CD4-positive, alpha-beta memory T cell (primary cell): ENCODE results near the gene PRSS36. TPM values are rescaled to one million over a fixed set of nuclear protein-coding genes. Genes with fewer than 3 reads are reported as not detected.

Experiments
- CTCF ChIA-PET: fragments of 350-600 bp; sonication (Branson Sonifier 250); formaldehyde crosslinking; loops from one replicate; lab custom pipeline; 2021; ENCODE audit warnings: inconsistent platforms; ENCODE audit not compliant: partially characterized antibody; lab: Charles Lee
- POLR2A ChIA-PET: fragments of 350-600 bp; sonication (Branson Sonifier 250); formaldehyde crosslinking; loops from one replicate; lab custom pipeline; 2021; ENCODE audit not compliant: partially characterized antibody; lab: Charles Lee
- DNase-seq, 5 donors: peaks; one replicate each; pipeline versions ENCODE4 v3.0.0 to v3.0.0-alpha.2; 2020 to 2022; ENCODE audit warnings: mixed read lengths in 1 of 5
- H3K27ac ChIP-seq: one replicate; pipeline ENCODE4 v1.7.0; 2013; ENCODE audit warnings: low read depth, low read length
- H3K27me3 ChIP-seq: 2 replicates; pipeline ENCODE4 v1.7.0; 2013; ENCODE audit warnings: mild to moderate bottlenecking, low read length, moderate library complexity; ENCODE audit not compliant: insufficient read depth
- H3K36me3 ChIP-seq: 2 replicates; pipeline ENCODE4 v1.7.0; 2013; ENCODE audit warnings: mild to moderate bottlenecking, low read length, moderate library complexity; ENCODE audit not compliant: insufficient read depth
- H3K4me1 ChIP-seq: 2 replicates; pipeline ENCODE4 v1.7.0; 2013; ENCODE audit warnings: mild to moderate bottlenecking, low read length, moderate library complexity; ENCODE audit not compliant: insufficient read depth
- H3K4me3 ChIP-seq, 2 donors: one replicate each; pipeline ENCODE4 v1.7.0; 2013; ENCODE audit warnings: low read length in 2 of 2, mild to moderate bottlenecking in 1 of 2
- H3K9me3 ChIP-seq, 2 donors: one replicate each; pipeline ENCODE4 v1.7.0; 2013; ENCODE audit warnings: low read length in 2 of 2, control low read depth in 1 of 2; ENCODE audit not compliant: control insufficient read depth in 1 of 2
- H3K27ac Mint-ChIP-seq, 7 donors: one replicate each; pipeline ENCODE4 v1.8.0; 2020 to 2021; ENCODE audit warnings: mixed read lengths in 7 of 7, mild to moderate bottlenecking in 6 of 7, inconsistent platforms in 3 of 7, moderate library complexity in 3 of 7
- H3K27me3 Mint-ChIP-seq, 2 donors: one replicate each; pipeline ENCODE4 v1.8.0; 2020 to 2021; ENCODE audit warnings: mixed read lengths in 2 of 2
- H3K36me3 Mint-ChIP-seq, 2 donors: one replicate each; pipeline ENCODE4 v1.8.0; 2020 to 2021; ENCODE audit warnings: mixed read lengths in 2 of 2, inconsistent platforms in 1 of 2, mild to moderate bottlenecking in 1 of 2
- H3K4me1 Mint-ChIP-seq, 4 donors: one replicate each; pipeline ENCODE4 v1.8.0; 2020 to 2021; ENCODE audit warnings: mixed read lengths in 4 of 4, mild to moderate bottlenecking in 1 of 4
- H3K4me3 Mint-ChIP-seq, 8 donors: one replicate each; pipeline ENCODE4 v1.8.0; 2020 to 2021; ENCODE audit warnings: mixed read lengths in 8 of 8, mild to moderate bottlenecking in 7 of 8, moderate library complexity in 6 of 8, inconsistent platforms in 3 of 8
- H3K9me3 Mint-ChIP-seq, 8 donors: one replicate each; pipeline ENCODE4 v1.8.0; 2020 to 2021; ENCODE audit warnings: mixed read lengths in 8 of 8, mild to moderate bottlenecking in 5 of 8, inconsistent platforms in 3 of 8, moderate library complexity in 1 of 8
- intact Hi-C: fragments of 100-400 bp; cut with micrococcal nuclease; formaldehyde crosslinking; loops from one replicate; pipeline ENCODE4 v1.15.1; 2023
- polyA plus RNA-seq, 2 donors: library from polyadenylated mRNA; unstranded; fragments of 300-500 nt; fragmentation: Illumina TruSeq; gene quantifications; one replicate each; pipeline ENCODE4 v1.2.3, GENCODE V29; 2021
- total RNA-seq, 2 experiments: library from RNA; stranded (reverse); gene quantifications; one replicate each; pipeline ENCODE4 v1.2.3, GENCODE V29; 2021

Gene PRSS36
- total and polyA plus RNA-seq, 4 experiments from 2014 or later, result 0.33 to 0.94 (median 0.57) TPM

- CTCF ChIA-PET, result no interaction called here
- peaks cover 0 to 9% (median 0%) of the 10 kb centered on the region in 8 donors for H3K9me3 Mint-ChIP-seq
- no peaks in the 10 kb centered on the region for H3K27me3 ChIP-seq
- intact Hi-C loops, result no loop called here
- H3K27ac ChIP-seq, result no peak overlapping the region
- H3K27ac Mint-ChIP-seq, result peak overlapping the region in 2 of 7 donors; percentile 66 to 99
- H3K4me3 ChIP-seq, result no peak overlapping the region
- peaks cover 71% of the 10 kb centered on the region for H3K36me3 ChIP-seq
- peaks cover 10% of the 10 kb centered on the region for H3K4me1 ChIP-seq
- DNase-seq, result no peak
- H3K4me3 Mint-ChIP-seq, result no peak overlapping the region
- peaks cover 54 to 86% of the 10 kb centered on the region in 2 donors for H3K36me3 Mint-ChIP-seq
- H3K4me1 Mint-ChIP-seq, result peaks cover 25 to 65% (median 44%) of the 10 kb centered on the region in 4 donors
- no peaks in the 10 kb centered on the region for H3K9me3 ChIP-seq
- no peaks in the 10 kb centered on the region for H3K27me3 Mint-ChIP-seq
- POLR2A ChIA-PET, result interaction anchor here (0.6 to 8.2 kb wide), 5 partner anchors 8 to 275 kb away, joined by 3 to 62 read pairs (median 5); partner anchors contain the start of genes FUS and PYCARD
Measured at GRCh38 chr16:31193874-31194273, 44.0 kb upstream of the PRSS36 start.

GRCh38 chr16:31192856-31193642 lies 43.2 kb upstream of the PRSS36 start:
- CTCF ChIA-PET, result interaction anchor here (1.3 kb wide), 1 partner anchor 9 kb away, joined by 4 read pairs; no protein-coding TSS in a partner anchor
- intact Hi-C loops, result no loop called here
- peaks cover 62 to 88% of the 10 kb centered on the region in 2 donors for H3K36me3 Mint-ChIP-seq

DNA sequence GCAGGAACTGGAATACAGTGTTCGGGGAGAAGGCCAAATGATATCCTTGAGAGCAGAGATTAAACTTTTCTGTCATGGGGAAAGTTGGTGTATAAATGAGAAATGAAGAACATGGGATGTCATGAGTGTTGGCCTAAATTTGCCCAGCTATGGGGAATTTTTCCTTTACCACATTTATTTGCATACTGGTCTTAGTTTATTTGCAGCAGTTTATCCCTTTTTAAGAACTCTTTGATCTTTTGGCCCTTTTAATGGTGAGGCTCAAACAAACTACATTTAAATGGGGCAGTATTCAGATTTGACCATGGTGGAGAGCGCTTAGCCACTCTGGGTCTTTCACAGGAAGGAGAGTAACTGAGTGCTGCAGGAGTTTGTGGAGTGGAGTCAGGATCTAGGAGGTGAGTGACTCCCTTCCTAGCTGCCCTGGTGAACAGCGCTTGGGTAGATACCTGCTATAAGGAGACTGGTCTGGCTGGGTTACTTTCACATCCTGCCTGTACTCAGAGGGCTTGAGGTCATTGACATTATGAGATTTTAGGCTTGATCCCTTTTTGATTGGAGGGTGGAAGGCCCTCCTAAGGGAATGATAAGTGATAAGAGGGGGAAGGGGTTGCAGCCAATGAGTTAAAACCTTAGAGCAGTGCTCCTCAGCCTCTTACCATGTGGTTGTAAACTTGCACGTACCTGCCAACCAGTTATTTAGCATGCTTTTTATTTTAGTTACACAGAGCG lies 42.0 kb upstream of the PRSS36 start:
- no peaks in the 10 kb centered on the region for H3K9me3 ChIP-seq
- intact Hi-C loops, result no loop called here
- Mint-ChIP-seq H3K9me3 (peaks cover 0 to 15% (median 0%) of the 10 kb centered on the region in 8 donors), H3K4me1 (peaks cover 30 to 74% (median 52%) of the 10 kb centered on the region in 4 donors), H3K36me3 (peaks cover 73 to 94% of the 10 kb centered on the region in 2 donors), H3K27ac (peak overlapping the region; percentile 26 to 99 (median 67)), H3K27me3 (no peaks in the 10 kb centered on the region), H3K4me3 (peak overlapping the region in 2 of 8 donors; percentile 21 to 28)
- CTCF ChIA-PET, result interaction anchor here (1.3 kb wide), 1 partner anchor 10 kb away, joined by 4 read pairs; no protein-coding TSS in a partner anchor
- peaks cover 11% of the 10 kb centered on the region for H3K4me1 ChIP-seq
- no peak overlapping the region for H3K27ac ChIP-seq
- peak in 1 of 5 donors; percentile 14 for DNase-seq
- H3K27me3 ChIP-seq, result no peaks in the 10 kb centered on the region
- POLR2A ChIA-PET, result interaction anchor here (2.3 to 8.2 kb wide), 3 partner anchors 9 to 12 kb away, joined by 5 to 62 read pairs (median 11); partner anchors contain the start of genes FUS and PYCARD
- H3K36me3 ChIP-seq, result peaks cover 92% of the 10 kb centered on the region
- H3K4me3 ChIP-seq, result no peak overlapping the region

More at GRCh38 chr16:31192856-31193642, 43.2 kb upstream of the PRSS36 start:
- H3K36me3 ChIP-seq, result peaks cover 80% of the 10 kb centered on the region
- H3K27me3 ChIP-seq, result no peaks in the 10 kb centered on the region
- Mint-ChIP-seq H3K27ac (peak overlapping the region in 6 of 7 donors; percentile 17 to 99 (median 70)), H3K4me3 (peak overlapping the region in 3 of 8 donors; percentile 0 to 45 (median 27)), H3K4me1 (peaks cover 23 to 65% (median 43%) of the 10 kb centered on the region in 4 donors), H3K9me3 (peaks cover 0 to 14% (median 0%) of the 10 kb centered on the region in 8 donors), H3K27me3 (no peaks in the 10 kb centered on the region)
- peaks cover 3% of the 10 kb centered on the region for H3K4me1 ChIP-seq
- H3K27ac ChIP-seq, result no peak overlapping the region
- no peaks in the 10 kb centered on the region for H3K9me3 ChIP-seq
- DNase-seq, result no peak
- POLR2A ChIA-PET, result interaction anchor here (0.6 to 8.2 kb wide), 4 partner anchors 9 to 209 kb away, joined by 3 to 62 read pairs (median 8); partner anchors contain the start of genes FUS and PYCARD
- no peak overlapping the region for H3K4me3 ChIP-seq

GRCh38 chr16:31190818-31191444 lies 41.1 kb upstream of the PRSS36 start:
- H3K4me1 Mint-ChIP-seq, result peaks cover 36 to 78% (median 57%) of the 10 kb centered on the region in 4 donors
- H3K36me3 Mint-ChIP-seq, result peaks cover 79 to 94% of the 10 kb centered on the region in 2 donors
- Histone ChIP-seq H3K4me3 (no peak overlapping the region), H3K36me3 (peaks cover 96% of the 10 kb centered on the region), H3K27me3 (no peaks in the 10 kb centered on the region), H3K4me1 (peaks cover 21% of the 10 kb centered on the region), H3K27ac (no peak overlapping the region), H3K9me3 (no peaks in the 10 kb centered on the region)
- H3K4me3 Mint-ChIP-seq, result peak overlapping the region in 2 of 8 donors; percentile 1 to 49
- H3K27ac Mint-ChIP-seq, result peak overlapping the region in 6 of 7 donors; percentile 52 to 99 (median 84)
- H3K9me3 Mint-ChIP-seq, result peaks cover 0 to 11% (median 0%) of the 10 kb centered on the region in 8 donors
- no peak for DNase-seq
- H3K27me3 Mint-ChIP-seq, result no peaks in the 10 kb centered on the region
- ChIA-PET CTCF (no interaction called here), POLR2A (interaction anchor here (1.7 to 8.2 kb wide), 5 partner anchors 7 to 11 kb away, joined by 5 to 62 read pairs (median 9); partner anchors contain the start of gene FUS)
- intact Hi-C loops, result no loop called here

DNA sequence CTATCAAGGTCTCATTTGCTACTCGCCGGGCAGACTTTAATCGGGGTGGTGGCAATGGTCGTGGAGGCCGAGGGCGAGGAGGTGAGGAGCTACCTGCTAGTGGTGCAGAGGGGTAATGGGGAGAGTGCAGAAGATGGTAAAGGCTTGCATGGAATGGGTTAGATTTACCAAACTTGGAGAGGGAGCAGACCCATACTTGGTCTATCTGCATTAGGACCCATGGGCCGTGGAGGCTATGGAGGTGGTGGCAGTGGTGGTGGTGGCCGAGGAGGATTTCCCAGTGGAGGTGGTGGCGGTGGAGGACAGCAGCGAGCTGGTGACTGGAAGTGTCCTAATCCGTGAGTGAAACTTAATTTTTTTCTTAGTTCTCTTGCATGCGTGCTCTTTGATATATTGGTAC lies 40.2 kb upstream of the PRSS36 start:
- DNase-seq, result peak in 1 of 5 donors; percentile 4
- Mint-ChIP-seq H3K4me1 (peaks cover 44 to 83% (median 64%) of the 10 kb centered on the region in 4 donors), H3K36me3 (peaks cover 85 to 97% of the 10 kb centered on the region in 2 donors), H3K27me3 (no peaks in the 10 kb centered on the region), H3K9me3 (peaks cover 0 to 10% (median 0%) of the 10 kb centered on the region in 8 donors), H3K4me3 (peak overlapping the region in 3 of 8 donors; percentile 19 to 50 (median 36)), H3K27ac (peak overlapping the region in 6 of 7 donors; percentile 25 to 99 (median 70))
- Histone ChIP-seq H3K36me3 (peaks cover 97% of the 10 kb centered on the region), H3K27ac (no peak overlapping the region), H3K4me3 (no peak overlapping the region), H3K27me3 (no peaks in the 10 kb centered on the region), H3K4me1 (peaks cover 29% of the 10 kb centered on the region), H3K9me3 (no peaks in the 10 kb centered on the region)
- CTCF ChIA-PET, result interaction anchor here (0.7 to 0.9 kb wide), 2 partner anchors 12 to 48 kb away, joined by 3 read pairs; no protein-coding TSS in a partner anchor
- intact Hi-C loops, result no loop called here
- POLR2A ChIA-PET, result interaction anchor here (0.7 to 2.4 kb wide), 6 partner anchors 8 to 13 kb away, joined by 4 to 28 read pairs (median 6); partner anchors contain the start of gene FUS

GRCh38 chr16:31189412-31189778 lies 39.5 kb upstream of the PRSS36 start:
- peaks cover 0 to 10% (median 0%) of the 10 kb centered on the region in 8 donors for H3K9me3 Mint-ChIP-seq
- Histone ChIP-seq H3K36me3 (peaks cover 97% of the 10 kb centered on the region), H3K27me3 (no peaks in the 10 kb centered on the region), H3K9me3 (no peaks in the 10 kb centered on the region), H3K27ac (no peak overlapping the region), H3K4me3 (no peak overlapping the region), H3K4me1 (peaks cover 35% of the 10 kb centered on the region)
- POLR2A ChIA-PET, result interaction anchor here (0.7 to 2.4 kb wide), 6 partner anchors 7 to 12 kb away, joined by 4 to 28 read pairs (median 6); partner anchors contain the start of gene FUS
- peaks cover 47 to 87% (median 67%) of the 10 kb centered on the region in 4 donors for H3K4me1 Mint-ChIP-seq
- no peak overlapping the region for H3K4me3 Mint-ChIP-seq
- H3K36me3 Mint-ChIP-seq, result peaks cover 88 to 98% of the 10 kb centered on the region in 2 donors
- CTCF ChIA-PET, result interaction anchor here (0.7 to 0.9 kb wide), 3 partner anchors 11 to 269 kb away, joined by 3 read pairs; no protein-coding TSS in a partner anchor
- intact Hi-C loops, result no loop called here
- peak overlapping the region in 6 of 7 donors; percentile 19 to 99 (median 67) for H3K27ac Mint-ChIP-seq
- H3K27me3 Mint-ChIP-seq, result no peaks in the 10 kb centered on the region
- no peak for DNase-seq
